ENCODE results near the gene MRTFA. TPM values are rescaled to one million over a fixed set of nuclear protein-coding genes. Genes with fewer than 3 reads are reported as not detected.
"Not testable (repeated sequence)": the region's sequence is repeated elsewhere in the genome, so short reads cannot be mapped to it uniquely, and the experiment has no call there.

MRTFA gene
- total RNA-seq, 2 experiments from 2014 or later = 44.1 to 45.5 TPM

DNA sequence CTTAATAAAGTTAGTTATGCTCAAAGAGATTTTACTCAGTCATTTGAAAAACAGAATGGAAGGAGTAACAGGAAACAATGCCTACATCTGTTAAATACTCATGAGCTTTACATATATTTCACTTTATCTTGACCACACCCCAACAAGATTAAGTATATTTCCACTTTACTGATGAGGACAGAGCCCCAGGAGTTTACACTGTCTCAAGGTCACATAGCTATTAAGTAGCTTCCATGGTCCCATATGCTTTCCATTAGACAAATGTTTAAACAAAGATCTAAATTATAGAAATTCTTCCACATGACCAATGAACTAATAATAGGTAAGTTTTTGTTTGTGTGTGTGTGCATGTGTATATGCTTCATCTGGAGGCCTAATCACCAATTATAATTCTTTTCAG is 30.2 kb downstream of the MRTFA start:
- H3K27me3 Mint-ChIP-seq = no peaks in the 10 kb centered on the region

DNA sequence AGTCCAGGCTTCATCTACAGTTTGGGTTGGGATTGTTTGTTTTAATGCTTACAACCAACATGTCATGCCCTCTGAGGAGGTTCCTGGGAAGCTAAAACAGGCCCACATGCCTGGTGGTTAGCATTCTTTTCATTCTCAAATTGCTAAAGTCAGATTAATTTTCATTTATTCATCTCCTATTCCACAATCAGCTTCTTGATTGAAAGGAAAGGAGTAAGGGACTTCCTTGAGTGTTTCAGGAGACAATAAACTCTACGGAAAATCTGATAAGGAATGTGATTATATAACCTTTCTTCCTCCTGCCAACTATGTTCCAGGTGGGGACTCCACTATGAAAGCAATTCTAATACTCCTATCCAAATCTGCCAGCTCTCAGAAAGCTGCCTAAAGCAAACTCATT is 30.8 kb downstream of the MRTFA start:
- H3K36me3 Mint-ChIP-seq = no peaks in the 10 kb centered on the region
- no peaks in the 10 kb centered on the region for H3K9me3 Mint-ChIP-seq
- CTCF ChIA-PET = interaction anchor here (0.7 kb wide), 1 partner anchor 60 kb away, joined by 5 read pairs; no protein-coding TSS in a partner anchor
- H3K27me3 Mint-ChIP-seq = no peaks in the 10 kb centered on the region
- no peak overlapping the region for H3K27ac Mint-ChIP-seq
- no peak overlapping the region for H3K4me3 Mint-ChIP-seq
- intact Hi-C loops (cut with micrococcal nuclease) = no loop called here
- peaks cover 49% of the 10 kb centered on the region for H3K4me1 Mint-ChIP-seq (ENCODE audit: low read depth)
- POLR2A ChIA-PET = no interaction called here
- DNase-seq = no peak

More for the DNA sequence above, 30.2 kb downstream of the MRTFA start:
- intact Hi-C loops (cut with micrococcal nuclease) = no loop called here
- POLR2A ChIA-PET = interaction anchor here (0.9 kb wide), 2 partner anchors 12 to 31 kb away, joined by 4 read pairs; partner anchors contain the start of gene MRTFA
- no peak for DNase-seq
- H3K27ac Mint-ChIP-seq = no peak overlapping the region
- H3K36me3 Mint-ChIP-seq = no peaks in the 10 kb centered on the region
- H3K4me1 Mint-ChIP-seq (ENCODE audit: low read depth) = peaks cover 49% of the 10 kb centered on the region
- H3K9me3 Mint-ChIP-seq = no peaks in the 10 kb centered on the region
- no peak overlapping the region for H3K4me3 Mint-ChIP-seq
- CTCF ChIA-PET = interaction anchor here (0.6 to 1.6 kb wide), 4 partner anchors 31 to 1026 kb away, joined by 3 to 5 read pairs (median 3); no protein-coding TSS in a partner anchor

DNA sequence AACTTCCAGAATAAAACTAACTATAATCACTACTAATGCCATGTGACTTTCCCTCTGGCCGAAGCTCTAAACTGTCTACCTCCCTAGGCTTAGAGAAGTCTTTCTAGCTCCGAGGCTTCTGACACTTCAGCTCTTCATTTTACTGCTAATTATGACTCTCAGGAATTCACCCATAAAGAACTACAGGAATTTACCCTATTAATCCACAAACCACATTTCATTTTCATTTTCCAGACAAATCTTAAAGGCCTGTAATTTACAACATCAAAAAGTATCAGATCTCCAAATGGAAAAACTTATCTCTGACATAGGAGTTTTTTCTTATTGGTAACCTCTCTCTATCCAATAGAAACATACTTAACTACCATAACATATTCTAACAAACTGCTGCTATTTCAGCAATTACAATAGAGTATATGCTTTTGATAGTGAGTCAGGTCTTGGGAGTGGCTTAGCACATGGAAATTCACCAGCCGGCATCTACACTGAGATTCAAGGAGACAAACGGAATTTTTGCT is 33.4 kb downstream of the MRTFA start:
- H3K36me3 Mint-ChIP-seq = no peaks in the 10 kb centered on the region
- no peaks in the 10 kb centered on the region for H3K27me3 Mint-ChIP-seq
- CTCF ChIA-PET = no interaction called here
- no peaks in the 10 kb centered on the region for H3K9me3 Mint-ChIP-seq
- no peak for DNase-seq
- H3K27ac Mint-ChIP-seq = no peak overlapping the region
- intact Hi-C loops (cut with micrococcal nuclease) = no loop called here
- POLR2A ChIA-PET = no interaction called here
- H3K4me3 Mint-ChIP-seq = no peak overlapping the region
- peaks cover 47% of the 10 kb centered on the region for H3K4me1 Mint-ChIP-seq (ENCODE audit: low read depth)

DNA sequence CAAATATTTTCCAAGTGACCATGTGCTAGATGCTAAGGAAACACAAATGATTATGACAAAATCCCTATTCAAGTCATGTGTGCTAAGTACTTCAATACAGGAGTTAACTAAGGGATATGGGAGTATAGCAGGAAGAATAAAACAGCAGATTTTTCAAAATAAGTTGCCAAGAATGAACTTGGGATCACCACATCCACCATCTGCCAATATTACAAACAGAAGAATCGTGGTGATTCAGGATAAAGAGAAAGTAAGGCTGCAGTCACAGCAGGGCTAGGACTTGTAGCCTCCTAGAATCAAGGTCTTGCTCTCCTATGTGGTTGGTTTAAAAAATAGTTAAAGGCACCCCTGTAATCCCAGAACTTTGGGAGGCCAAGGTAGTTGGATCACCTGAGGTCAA is 34.3 kb downstream of the MRTFA start:
- Mint-ChIP-seq H3K36me3 (no peaks in the 10 kb centered on the region), H3K27me3 (no peaks in the 10 kb centered on the region), H3K27ac (no peak overlapping the region), H3K4me1 (ENCODE audit: low read depth) (peaks cover 49% of the 10 kb centered on the region), H3K9me3 (no peaks in the 10 kb centered on the region), H3K4me3 (no peak overlapping the region)
- intact Hi-C loops (cut with micrococcal nuclease) = no loop called here
- no peak for DNase-seq
- POLR2A ChIA-PET = no interaction called here
- CTCF ChIA-PET = interaction anchor here (1.9 kb wide), 1 partner anchor 43 kb away, joined by 5 read pairs; no protein-coding TSS in a partner anchor

DNA sequence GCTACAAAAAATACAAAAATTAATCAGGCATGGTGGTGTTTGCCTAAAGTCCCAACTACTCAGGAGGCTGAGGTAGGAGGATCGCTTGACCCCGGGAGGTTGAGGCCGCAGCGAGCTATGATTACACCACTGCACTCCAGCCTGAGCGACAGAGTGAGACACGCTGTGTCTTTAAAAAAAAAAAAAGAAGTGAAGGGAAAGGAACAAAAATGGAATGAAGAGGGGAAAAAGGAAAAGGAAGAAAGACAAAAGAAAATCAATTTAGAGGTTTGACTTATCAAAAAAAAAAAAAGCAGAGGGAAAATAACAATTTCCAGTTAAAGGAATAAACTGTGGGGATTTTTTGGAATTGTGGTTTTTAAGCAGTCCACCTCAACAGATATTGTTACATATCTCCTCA is 36.8 kb downstream of the MRTFA start:
- Mint-ChIP-seq H3K4me3 (no peak overlapping the region), H3K27ac (no peak overlapping the region), H3K4me1 (ENCODE audit: low read depth) (peaks cover 32% of the 10 kb centered on the region), H3K9me3 (no peaks in the 10 kb centered on the region), H3K27me3 (no peaks in the 10 kb centered on the region), H3K36me3 (no peaks in the 10 kb centered on the region)
- intact Hi-C loops (cut with micrococcal nuclease) = no loop called here
- ChIA-PET POLR2A (no interaction called here), CTCF (no interaction called here)
- DNase-seq = no peak

DNA sequence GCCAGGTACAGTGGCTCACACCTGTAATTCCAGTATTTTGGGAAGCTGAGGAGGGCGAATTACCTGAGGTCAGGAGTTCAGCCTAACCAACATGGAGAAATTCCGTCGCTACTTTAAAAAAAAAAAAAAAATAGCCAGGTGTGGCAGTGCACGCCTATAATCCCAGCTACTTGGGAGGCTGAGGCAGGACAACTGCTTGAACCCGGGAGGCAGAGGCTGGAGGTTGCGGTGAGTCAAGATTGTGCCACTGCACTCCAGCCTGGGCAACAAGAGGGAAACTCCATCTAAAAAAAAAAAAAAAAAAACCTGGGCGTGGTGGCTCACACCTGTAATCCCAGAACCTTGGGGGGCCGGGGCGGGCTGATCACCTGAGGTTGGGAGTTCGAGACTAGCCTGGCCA is 37.8 kb downstream of the MRTFA start:
- CTCF ChIA-PET; H3K36me3 Mint-ChIP-seq; DNase-seq; H3K9me3 Mint-ChIP-seq; intact Hi-C loops (cut with micrococcal nuclease); H3K4me3 Mint-ChIP-seq; POLR2A ChIA-PET; H3K27me3 Mint-ChIP-seq; H3K27ac Mint-ChIP-seq: not testable (repeated sequence)
- peaks cover 40% of the 10 kb centered on the region for H3K4me1 Mint-ChIP-seq (ENCODE audit: low read depth)

DNA sequence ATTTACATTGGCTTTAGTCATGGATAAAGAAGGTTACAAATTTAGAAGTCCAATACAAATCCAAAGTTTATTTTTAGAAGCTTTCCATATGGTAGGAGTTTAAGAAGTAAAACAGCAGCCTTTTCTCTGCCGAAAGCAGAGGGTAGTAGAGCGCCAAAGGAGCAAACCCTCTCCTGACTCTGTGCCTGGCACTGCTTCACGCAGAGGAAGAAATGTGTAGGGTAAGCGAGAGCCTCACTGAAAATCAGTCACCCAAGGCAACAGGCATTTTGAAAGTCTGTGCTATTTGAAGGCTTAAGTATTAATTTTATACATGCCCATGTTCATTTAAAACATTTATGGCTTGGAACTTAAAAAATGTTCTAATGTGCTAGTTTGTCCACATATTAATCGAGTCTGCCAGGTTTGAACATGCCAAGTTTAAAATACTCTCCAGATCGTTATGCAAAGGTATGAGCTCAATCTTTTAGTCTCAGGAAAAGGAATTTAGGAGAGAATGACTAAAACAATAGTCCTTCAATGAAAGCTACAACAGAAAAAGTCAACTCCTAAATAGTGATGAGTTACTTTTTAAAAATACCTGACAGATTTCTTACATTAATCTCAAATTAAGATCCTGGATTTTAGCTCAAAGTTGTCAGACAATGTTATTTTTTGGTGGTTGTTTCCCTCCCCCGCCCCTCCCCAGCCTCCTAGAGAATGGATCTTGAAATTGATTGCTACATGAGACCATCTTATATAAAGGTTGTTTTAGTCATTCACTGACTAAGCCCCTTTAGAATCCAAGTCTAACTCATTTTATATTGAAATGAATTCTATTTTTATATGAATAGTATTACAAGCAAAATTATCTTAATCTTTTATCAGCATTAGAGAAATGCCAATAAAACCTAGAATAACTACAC is 38.7 kb downstream of the MRTFA start:
- no peak overlapping the region for H3K4me3 Mint-ChIP-seq
- no peaks in the 10 kb centered on the region for H3K27me3 Mint-ChIP-seq
- CTCF ChIA-PET = interaction anchor here (0.9 to 1.4 kb wide), 2 partner anchors 15 to 161 kb away, joined by 3 to 4 read pairs; no protein-coding TSS in a partner anchor
- intact Hi-C loops (cut with micrococcal nuclease) = no loop called here
- no peaks in the 10 kb centered on the region for H3K9me3 Mint-ChIP-seq
- H3K27ac Mint-ChIP-seq = no peak overlapping the region
- POLR2A ChIA-PET = no interaction called here
- H3K4me1 Mint-ChIP-seq (ENCODE audit: low read depth) = peaks cover 42% of the 10 kb centered on the region
- no peak for DNase-seq
- H3K36me3 Mint-ChIP-seq = no peaks in the 10 kb centered on the region

DNA sequence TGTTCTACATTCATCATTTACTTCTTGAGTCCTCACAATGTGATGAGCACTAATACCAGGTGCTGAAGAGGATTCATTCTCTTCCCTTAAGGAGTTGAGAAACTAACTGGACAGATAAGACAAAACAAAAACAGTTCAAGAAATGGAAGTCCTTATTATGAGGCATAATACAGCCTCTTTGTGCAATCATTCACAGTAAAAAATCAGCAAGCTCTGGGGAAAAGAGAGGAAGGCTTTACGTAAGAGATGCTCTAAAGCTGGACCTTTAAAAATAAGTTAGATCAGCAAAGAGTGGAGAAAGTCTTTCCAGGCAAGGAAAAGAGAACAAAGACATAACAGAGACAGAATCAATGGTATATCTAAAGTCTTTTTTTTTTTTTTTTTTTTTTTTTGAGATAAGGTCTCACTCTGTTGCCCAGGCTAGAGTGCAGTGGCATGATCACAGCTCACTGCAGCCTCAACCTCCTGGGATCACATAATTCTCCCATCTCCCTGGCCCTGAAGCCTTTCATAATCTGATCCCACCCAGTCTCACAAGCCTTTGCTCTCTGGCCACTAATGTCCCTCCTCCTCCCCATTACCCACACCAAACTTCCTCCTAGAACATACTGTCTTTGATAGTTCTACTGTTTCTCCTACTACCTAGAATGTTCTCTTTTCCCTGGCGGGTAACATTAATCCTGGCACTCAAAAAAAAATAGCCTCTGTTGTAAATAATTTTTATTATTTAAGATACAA is 40.9 kb downstream of the MRTFA start:
- Mint-ChIP-seq H3K27me3 (no peaks in the 10 kb centered on the region), H3K9me3 (no peaks in the 10 kb centered on the region), H3K36me3 (no peaks in the 10 kb centered on the region), H3K27ac (no peak overlapping the region), H3K4me3 (no peak overlapping the region), H3K4me1 (ENCODE audit: low read depth) (peaks cover 42% of the 10 kb centered on the region)
- ChIA-PET CTCF (no interaction called here), POLR2A (no interaction called here)
- intact Hi-C loops (cut with micrococcal nuclease) = no loop called here
- DNase-seq = no peak

DNA sequence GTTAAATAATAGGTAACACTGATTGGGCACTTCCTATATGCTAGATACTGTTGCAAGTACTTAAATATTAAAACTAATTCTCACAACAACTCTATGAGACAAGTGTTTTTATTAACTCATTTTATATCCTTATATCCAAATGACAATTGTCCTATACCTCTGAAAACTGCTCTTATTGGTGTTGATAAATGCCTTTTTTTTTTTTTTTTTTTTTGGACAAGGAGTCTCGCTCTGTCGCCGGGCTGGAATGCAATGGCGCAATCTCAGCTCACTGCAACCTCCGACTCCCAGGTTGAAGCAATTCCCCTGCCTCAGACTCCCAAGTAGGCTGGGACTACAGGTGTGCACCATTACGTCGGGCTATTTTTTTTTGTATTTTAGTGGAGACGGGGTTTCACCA is 41.6 kb downstream of the MRTFA start:
- Mint-ChIP-seq H3K4me3 (no peak overlapping the region), H3K27ac (no peak overlapping the region), H3K36me3 (peaks cover 2% of the 10 kb centered on the region), H3K4me1 (ENCODE audit: low read depth) (peaks cover 38% of the 10 kb centered on the region), H3K27me3 (no peaks in the 10 kb centered on the region), H3K9me3 (no peaks in the 10 kb centered on the region)
- no peak for DNase-seq
- intact Hi-C loops (cut with micrococcal nuclease) = no loop called here
- ChIA-PET CTCF (no interaction called here), POLR2A (no interaction called here)

DNA sequence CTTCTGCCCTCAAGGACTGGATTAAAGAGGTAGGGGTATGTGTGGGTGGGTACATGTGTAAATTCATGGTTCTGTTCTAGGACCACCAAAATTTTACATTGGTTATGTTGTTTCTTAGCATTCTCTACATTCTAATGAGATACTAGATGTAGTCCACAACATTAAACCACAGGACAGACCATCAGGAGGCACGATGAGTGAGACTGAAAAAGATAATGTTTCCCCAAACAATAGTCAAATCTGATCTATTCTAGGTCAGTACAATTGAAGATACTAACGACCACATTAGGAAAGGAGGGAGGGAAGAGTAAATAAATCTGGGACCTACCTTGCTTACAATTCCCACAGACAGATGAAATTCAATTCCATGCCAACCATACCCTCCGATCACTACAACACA is 42.2 kb downstream of the MRTFA start:
- no peak overlapping the region for H3K4me3 Mint-ChIP-seq
- CTCF ChIA-PET = interaction anchor here (1.0 to 2.0 kb wide), 2 partner anchors 52 to 70 kb away, joined by 4 to 5 read pairs; no protein-coding TSS in a partner anchor
- no peak overlapping the region for H3K27ac Mint-ChIP-seq
- H3K4me1 Mint-ChIP-seq (ENCODE audit: low read depth) = peaks cover 38% of the 10 kb centered on the region
- H3K36me3 Mint-ChIP-seq = peaks cover 3% of the 10 kb centered on the region
- H3K27me3 Mint-ChIP-seq = no peaks in the 10 kb centered on the region
- intact Hi-C loops (cut with micrococcal nuclease) = no loop called here
- POLR2A ChIA-PET = interaction anchor here (0.6 kb wide), 1 partner anchor 12 kb away, joined by 4 read pairs; no protein-coding TSS in a partner anchor
- H3K9me3 Mint-ChIP-seq = no peaks in the 10 kb centered on the region
- DNase-seq = no peak

DNA sequence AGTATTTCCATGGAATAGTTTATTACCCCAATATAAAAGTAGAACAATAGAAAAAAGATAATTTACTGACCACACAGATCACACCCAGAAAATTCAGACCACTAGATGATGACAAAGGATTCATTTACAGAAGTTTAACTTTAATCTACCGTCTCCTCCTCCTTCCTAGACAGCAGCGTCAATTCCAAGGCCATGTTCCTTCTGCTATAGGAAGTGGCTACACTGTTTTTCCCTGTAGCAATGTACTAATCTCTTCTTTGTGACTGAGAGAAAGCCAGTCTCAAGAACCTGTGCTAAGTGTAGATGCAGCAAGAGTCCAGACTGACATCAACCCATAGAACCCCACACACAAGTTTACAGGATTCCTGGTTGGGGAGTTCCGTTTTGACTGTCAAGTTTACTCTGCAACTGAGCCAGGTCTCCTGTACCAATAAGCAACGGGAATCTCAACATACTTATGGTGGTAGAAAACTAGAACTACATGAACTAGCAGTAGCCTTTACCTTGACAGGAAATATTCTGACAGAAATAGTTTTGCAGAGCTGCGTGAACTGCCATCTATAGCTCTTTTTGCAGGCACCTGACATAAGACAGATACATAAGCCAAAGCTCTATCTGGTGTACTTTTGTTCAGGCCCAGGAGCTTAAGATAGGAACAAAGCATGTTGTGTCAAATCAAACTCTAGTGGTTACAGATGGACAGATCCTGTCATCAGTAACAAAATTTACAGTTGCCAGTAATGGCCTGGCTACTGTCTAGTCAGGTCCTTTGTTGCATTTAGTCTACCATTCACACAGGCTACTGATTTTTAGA is 42.9 kb downstream of the MRTFA start:
- peaks cover 3% of the 10 kb centered on the region for H3K36me3 Mint-ChIP-seq
- POLR2A ChIA-PET = interaction anchor here (0.6 kb wide), 1 partner anchor 13 kb away, joined by 4 read pairs; no protein-coding TSS in a partner anchor
- DNase-seq = no peak
- CTCF ChIA-PET = interaction anchor here (1.0 to 2.0 kb wide), 2 partner anchors 52 to 69 kb away, joined by 4 to 5 read pairs; no protein-coding TSS in a partner anchor
- H3K9me3 Mint-ChIP-seq = no peaks in the 10 kb centered on the region
- H3K27ac Mint-ChIP-seq = no peak overlapping the region
- no peaks in the 10 kb centered on the region for H3K27me3 Mint-ChIP-seq
- H3K4me3 Mint-ChIP-seq = no peak overlapping the region
- peaks cover 38% of the 10 kb centered on the region for H3K4me1 Mint-ChIP-seq (ENCODE audit: low read depth)
- intact Hi-C loops (cut with micrococcal nuclease) = no loop called here

Measured in activated CD4-positive, alpha-beta memory T cell treated with anti-CD3 and anti-CD28 coated beads for 36 hours (primary cell).